GM12892 (cell line): ENCODE results near the gene SEMA4F.

ENCODE experiments used
- POLR2A ChIP-seq: IDR thresholded peaks from 2 replicates; pipeline ENCODE4 v1.6.1; 2011; ENCODE audit warnings: low read depth, low read length, control low read depth
- POLR2AphosphoS5 ChIP-seq: IDR thresholded peaks from 2 replicates; pipeline ENCODE4 v1.6.1; 2011; ENCODE audit warnings: low read depth, low read length, control low read depth
- TAF1 ChIP-seq: IDR thresholded peaks from 2 replicates; pipeline ENCODE4 v1.6.1; 2011; ENCODE audit warnings: low read depth, mild to moderate bottlenecking, control low read depth, low read length, borderline replicate concordance

DNA sequence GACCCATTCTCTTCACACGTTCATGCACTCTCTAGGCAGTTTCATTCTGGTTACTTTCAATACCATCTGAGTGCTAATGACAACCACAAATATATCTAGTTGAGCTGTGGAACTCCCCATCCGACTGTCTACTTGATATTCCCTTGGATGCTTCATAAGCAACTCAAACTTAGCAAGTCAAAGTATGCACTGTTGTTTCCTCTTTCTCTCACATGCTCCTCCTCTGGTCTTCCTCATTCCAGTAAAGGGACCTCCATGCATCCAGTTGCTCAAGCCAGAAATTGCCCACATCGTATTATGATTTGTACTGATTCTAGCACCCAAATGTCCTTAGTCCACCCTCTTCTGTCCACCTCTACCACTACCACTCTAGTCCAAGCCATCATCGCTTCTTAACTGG lies 22.3 kb downstream of the SEMA4F start:
- no peak for TF ChIP-seq POLR2AphosphoS5
- no peak for TF ChIP-seq TAF1
- TF ChIP-seq POLR2A, result no peak
